ENCODE results near the gene SLC35D2.

- TF ChIP-seq EZH2 (IDR thresholded peaks at IDR 0.05; ENCODE audit: borderline replicate concordance, low read depth, low read length, severe bottlenecking): no peak
- TF ChIP-seq CTCF (IDR thresholded peaks at IDR 0.05; ENCODE audit: borderline replicate concordance, extremely low read depth, low read length, poor library complexity, severe bottlenecking): no peak
These were observed at the start of gene SLC35D2 for GRCh38 chr9:96383165-96383942.

Measured in DND-41 (cell line).